Liver (tissue), 3 donors: ENCODE measurements around the gene GFOD2.
A peak's percentile ranks its signal among the peaks of the same experiment; 100 is the strongest.

Experiments used
- ATF3 ChIP-seq: IDR thresholded peaks from 2 replicates; pipeline ENCODE4 v1.6.1; 2016; ENCODE audit warnings: antibody characterized with exemption
- CTCF ChIP-seq: fragments of 150-350 bp; IDR thresholded peaks from 2 replicates; pipeline ENCODE4 v1.5.1; 2017; ENCODE audit warnings: improper control_type of control experiment, low read depth, low read length; ENCODE audit not compliant: missing input control
- FOXA2 ChIP-seq: IDR thresholded peaks from 2 replicates; pipeline ENCODE4 v1.6.1; 2016; ENCODE audit warnings: antibody characterized with exemption
- HNF4G ChIP-seq: IDR thresholded peaks from 2 replicates; pipeline ENCODE4 v1.6.1; 2016; ENCODE audit warnings: antibody characterized with exemption
- JUND ChIP-seq, 2 donors: IDR thresholded peaks; 2 replicates each; pipeline ENCODE4 v1.6.1; 2016; ENCODE audit warnings: antibody characterized with exemption in 2 of 2
- MAX ChIP-seq: IDR thresholded peaks from 2 replicates; pipeline ENCODE4 v1.6.1; 2016; ENCODE audit warnings: antibody characterized with exemption
- RAD21 ChIP-seq, 2 donors: IDR thresholded peaks; 2 replicates each; pipeline ENCODE4 v1.6.1; 2016; ENCODE audit warnings: antibody characterized with exemption in 2 of 2, mild to moderate bottlenecking in 2 of 2
- REST ChIP-seq: IDR thresholded peaks from 2 replicates; pipeline ENCODE4 v1.6.1; 2016; ENCODE audit warnings: antibody characterized with exemption, mild to moderate bottlenecking
- RXRA ChIP-seq, 2 donors: IDR thresholded peaks; 2 replicates each; pipeline ENCODE4 v1.6.1; 2017 to 2018; ENCODE audit warnings: antibody characterized with exemption in 2 of 2, mild to moderate bottlenecking in 1 of 2
- SP1 ChIP-seq: IDR thresholded peaks from 2 replicates; pipeline ENCODE4 v1.6.1; 2018; ENCODE audit warnings: antibody characterized with exemption, mild to moderate bottlenecking
- TAF1 ChIP-seq: conservative IDR thresholded peaks from 2 replicates; pipeline ENCODE4 v1.6.1; 2016; ENCODE audit warnings: antibody characterized with exemption, mild to moderate bottlenecking
- YY1 ChIP-seq: IDR thresholded peaks from 2 replicates; pipeline ENCODE4 v1.6.1; 2016; ENCODE audit warnings: antibody characterized with exemption, mild to moderate bottlenecking
- ZBTB33 ChIP-seq: IDR thresholded peaks from 2 replicates; pipeline ENCODE4 v1.6.1; 2016; ENCODE audit warnings: antibody characterized with exemption
- donor health status: healthy.
- donor health status: healthy.

- TF ChIP-seq CTCF, result peak; percentile 0
- peak; percentile 81 for TF ChIP-seq REST
- no peak for TF ChIP-seq YY1
- no peak for TF ChIP-seq MAX
- no peak for TF ChIP-seq JUND (IDR thresholded peaks at IDR 0.05)
- TF ChIP-seq RXRA (IDR thresholded peaks at IDR 0.05), result no peak
- TF ChIP-seq FOXA2, result no peak
- no peak for TF ChIP-seq ZBTB33
- no peak for TF ChIP-seq TAF1
- TF ChIP-seq SP1, result no peak
- no peak for TF ChIP-seq RAD21 (IDR thresholded peaks at IDR 0.05)
- TF ChIP-seq ATF3, result no peak
- TF ChIP-seq HNF4G, result no peak
Observed at GRCh38 chr16:67661101-67661761, 57.9 kb downstream of the GFOD2 start.
